ENCODE data around the gene DSCAM. TPM values are rescaled to one million over a fixed set of nuclear protein-coding genes. Genes with fewer than 3 reads are reported as not detected.

Gene DSCAM
- polyA plus RNA-seq, 3 donors: not detected

- H3K9me3 Mint-ChIP-seq: peaks cover 0 to 5% (median 2%) of the 10 kb centered on the region in 7 donors
- no peak overlapping the region for H3K4me3 ChIP-seq (replicated peaks in 1 of 3; ENCODE audit: low read depth in 2 of 3, low read length in 3 of 3)
- H3K79me2 ChIP-seq (ENCODE audit: insufficient read depth, low read length): no peaks in the 10 kb centered on the region
- H3K27me3 ChIP-seq (ENCODE audit: control insufficient read depth in 2 of 2, insufficient read depth in 2 of 2, low read length in 2 of 2): no peaks in the 10 kb centered on the region
- intact Hi-C loops (cut with micrococcal nuclease): no loop called here
- no peak overlapping the region for H2AFZ ChIP-seq (ENCODE audit: insufficient read depth, low read depth, low read length, poor library complexity, severe bottlenecking)
- no peak overlapping the region for H3K4me3 Mint-ChIP-seq
- H3K27ac Mint-ChIP-seq: no peak overlapping the region
- 91% methylated on average over 2 of the region's 3 CpGs for WGBS (ENCODE audit: insufficient coverage)
- H4K20me1 ChIP-seq (ENCODE audit: insufficient read depth, low read length): no peaks in the 10 kb centered on the region
- H3K4me1 Mint-ChIP-seq: no peaks in the 10 kb centered on the region
- DNase-seq: no peak
- TF ChIP-seq CTCF (IDR thresholded peaks at IDR 0.05): no peak
- H3K4me2 ChIP-seq (replicated peaks; ENCODE audit: extremely low read depth, low read length, poor library complexity, severe bottlenecking): no peak overlapping the region
- no peak overlapping the region for H3K9ac ChIP-seq (ENCODE audit: insufficient read depth, low read length, poor library complexity, severe bottlenecking)
- H3K4me1 ChIP-seq (ENCODE audit: control insufficient read depth in 1 of 2, insufficient read depth in 2 of 2, low read length in 2 of 2): no peaks in the 10 kb centered on the region
- no peaks in the 10 kb centered on the region for H3K36me3 ChIP-seq (replicated peaks in 1 of 2; ENCODE audit: control insufficient read depth in 1 of 2, insufficient read depth in 2 of 2, low read length in 2 of 2)
- peaks cover 0 to 6% of the 10 kb centered on the region in 2 donors for H3K9me3 ChIP-seq (replicated peaks in 1 of 2; ENCODE audit: control insufficient read depth in 1 of 2, insufficient read depth in 1 of 2, low read length in 2 of 2)
- H3K27me3 Mint-ChIP-seq (ENCODE audit: low read depth in 3 of 3): peaks cover 1 to 3% (median 2%) of the 10 kb centered on the region in 3 donors
- no peak overlapping the region for H3K27ac ChIP-seq (ENCODE audit: low read depth in 1 of 2, low read length in 2 of 2)
- no peaks in the 10 kb centered on the region for H3K36me3 Mint-ChIP-seq
These were observed 95.7 kb downstream of the DSCAM start for GRCh38 chr21:40751221-40751620.

- H3K27me3 Mint-ChIP-seq (ENCODE audit: low read depth in 3 of 3): peaks cover 0 to 2% (median 0%) of the 10 kb centered on the region in 3 donors
- 100% methylated on average over 1 of the region's 3 CpGs for WGBS (ENCODE audit: insufficient coverage)
- intact Hi-C loops (cut with micrococcal nuclease): no loop called here
These were observed 110.8 kb downstream of the DSCAM start for GRCh38 chr21:40736145-40736544.

More at GRCh38 chr21:40736145-40736544, 110.8 kb downstream of the DSCAM start:
- Histone ChIP-seq H3K9me3 (replicated peaks in 1 of 2; ENCODE audit: control insufficient read depth in 1 of 2, insufficient read depth in 1 of 2, low read length in 2 of 2) (peaks cover 0 to 5% of the 10 kb centered on the region in 2 donors), H3K27ac (ENCODE audit: low read depth in 1 of 2, low read length in 2 of 2) (no peak overlapping the region), H2AFZ (ENCODE audit: insufficient read depth, low read depth, low read length, poor library complexity, severe bottlenecking) (no peak overlapping the region), H3K4me1 (ENCODE audit: control insufficient read depth in 1 of 2, insufficient read depth in 2 of 2, low read length in 2 of 2) (no peaks in the 10 kb centered on the region), H4K20me1 (ENCODE audit: insufficient read depth, low read length) (no peaks in the 10 kb centered on the region), H3K27me3 (ENCODE audit: control insufficient read depth in 2 of 2, insufficient read depth in 2 of 2, low read length in 2 of 2) (no peaks in the 10 kb centered on the region), H3K4me3 (replicated peaks in 1 of 3; ENCODE audit: low read depth in 2 of 3, low read length in 3 of 3) (no peak overlapping the region), H3K4me2 (replicated peaks; ENCODE audit: extremely low read depth, low read length, poor library complexity, severe bottlenecking) (no peak overlapping the region), H3K9ac (ENCODE audit: insufficient read depth, low read length, poor library complexity, severe bottlenecking) (no peak overlapping the region), H3K79me2 (ENCODE audit: insufficient read depth, low read length) (no peaks in the 10 kb centered on the region), H3K36me3 (replicated peaks in 1 of 2; ENCODE audit: control insufficient read depth in 1 of 2, insufficient read depth in 2 of 2, low read length in 2 of 2) (no peaks in the 10 kb centered on the region)
- TF ChIP-seq CTCF (IDR thresholded peaks at IDR 0.05): no peak
- peaks cover 0 to 12% (median 4%) of the 10 kb centered on the region in 7 donors for H3K9me3 Mint-ChIP-seq
- no peaks in the 10 kb centered on the region for H3K36me3 Mint-ChIP-seq
- H3K4me1 Mint-ChIP-seq: no peaks in the 10 kb centered on the region
- H3K4me3 Mint-ChIP-seq: no peak overlapping the region
- no peak overlapping the region for H3K27ac Mint-ChIP-seq
- DNase-seq: no peak
